GM18507 (cell line): ENCODE data around the gene RBM17.
"Not testable (repeated sequence)": the region's sequence is repeated elsewhere in the genome, so short reads cannot be mapped to it uniquely, and the experiment has no call there.

Source experiments
- DNase-seq: peaks from one replicate; pipeline ENCODE4 v3.0.0; 2011; ENCODE audit warnings: low read depth; ENCODE audit not compliant: insufficient read length; ENCODE audit errors: extremely low spot score
- FAIRE-seq: peaks from 2 replicates; lab custom pipeline; 2011; peaks lifted over from hg19 to GRCh38; lab: Jason Lieb, UNC

RBM17 gene

DNA sequence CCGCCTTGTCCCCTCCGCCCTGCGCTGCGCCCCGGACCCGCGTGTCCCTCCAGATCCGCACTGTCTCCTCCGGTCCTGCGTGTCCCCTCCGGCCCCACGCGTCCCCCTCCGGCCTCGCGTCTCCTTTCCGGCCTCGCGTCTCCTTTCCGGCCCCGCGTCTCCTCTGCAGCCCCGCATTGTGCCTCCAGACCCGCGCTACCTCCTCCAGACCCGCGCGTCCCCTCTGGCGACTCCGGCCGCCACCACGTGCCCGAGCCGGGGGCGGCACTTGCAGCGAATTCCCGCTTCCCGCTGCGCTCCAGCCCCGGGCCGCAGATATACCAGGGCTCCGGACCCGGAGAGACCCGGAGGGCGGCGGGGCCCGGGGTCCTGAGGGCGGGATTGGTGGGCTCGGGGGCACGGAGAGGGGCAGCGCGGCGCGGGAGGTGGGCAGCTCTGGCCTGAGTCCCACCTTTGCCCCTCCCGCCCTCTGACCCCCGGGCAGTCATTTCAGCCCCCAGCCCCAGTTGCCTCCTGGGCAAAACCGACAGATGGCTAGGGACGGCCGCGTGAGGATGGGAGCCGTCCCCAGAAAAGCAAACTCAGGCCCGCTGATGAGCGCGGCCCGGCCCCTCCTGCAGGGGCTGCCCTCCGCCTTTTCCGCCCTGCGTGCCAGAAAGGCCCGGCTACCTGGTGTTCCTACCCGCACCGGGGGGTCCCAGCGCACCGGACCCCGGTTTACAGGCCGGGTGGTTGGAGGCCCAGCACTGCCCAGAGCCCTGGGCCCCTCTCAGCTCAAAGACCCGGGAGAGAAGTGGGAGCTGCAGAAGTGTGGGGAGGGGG is 56.5 kb downstream of the RBM17 start:
- FAIRE-seq: no peak
- DNase-seq: no peak

- DNase-seq (no peak), FAIRE-seq (no peak)
These were observed 57.4 kb downstream of the RBM17 start for GRCh38 chr10:6146013-6146785.

GRCh38 chr10:6146921-6147320 is 58.1 kb downstream of the RBM17 start:
- no peak for DNase-seq
- FAIRE-seq: no peak

DNA sequence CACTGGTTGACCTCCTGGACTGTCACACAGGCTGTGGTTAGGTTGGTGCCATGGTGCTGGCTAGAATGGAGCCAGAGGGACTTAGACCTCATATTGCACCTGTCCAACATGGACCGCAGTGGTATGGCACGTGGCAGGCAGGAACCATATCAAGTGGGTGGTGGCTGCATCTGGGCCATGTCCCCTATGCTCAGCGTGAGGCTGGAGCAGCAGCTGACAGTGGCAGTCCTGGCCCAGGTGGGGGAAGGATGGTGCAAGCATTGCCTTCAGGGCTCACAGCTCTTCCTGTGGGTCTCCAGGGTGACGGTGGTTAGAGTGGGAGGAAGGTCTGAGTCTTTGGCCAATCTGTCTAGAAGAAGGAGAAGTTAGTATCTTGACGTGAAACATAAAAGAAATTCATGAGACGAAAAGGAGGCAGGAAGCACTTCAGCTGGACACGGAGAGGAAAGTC is 59.4 kb downstream of the RBM17 start:
- DNase-seq (no peak), FAIRE-seq (peak; percentile 70)

GRCh38 chr10:6148908-6149307 is 60.1 kb downstream of the RBM17 start:
- no peak for FAIRE-seq

DNA sequence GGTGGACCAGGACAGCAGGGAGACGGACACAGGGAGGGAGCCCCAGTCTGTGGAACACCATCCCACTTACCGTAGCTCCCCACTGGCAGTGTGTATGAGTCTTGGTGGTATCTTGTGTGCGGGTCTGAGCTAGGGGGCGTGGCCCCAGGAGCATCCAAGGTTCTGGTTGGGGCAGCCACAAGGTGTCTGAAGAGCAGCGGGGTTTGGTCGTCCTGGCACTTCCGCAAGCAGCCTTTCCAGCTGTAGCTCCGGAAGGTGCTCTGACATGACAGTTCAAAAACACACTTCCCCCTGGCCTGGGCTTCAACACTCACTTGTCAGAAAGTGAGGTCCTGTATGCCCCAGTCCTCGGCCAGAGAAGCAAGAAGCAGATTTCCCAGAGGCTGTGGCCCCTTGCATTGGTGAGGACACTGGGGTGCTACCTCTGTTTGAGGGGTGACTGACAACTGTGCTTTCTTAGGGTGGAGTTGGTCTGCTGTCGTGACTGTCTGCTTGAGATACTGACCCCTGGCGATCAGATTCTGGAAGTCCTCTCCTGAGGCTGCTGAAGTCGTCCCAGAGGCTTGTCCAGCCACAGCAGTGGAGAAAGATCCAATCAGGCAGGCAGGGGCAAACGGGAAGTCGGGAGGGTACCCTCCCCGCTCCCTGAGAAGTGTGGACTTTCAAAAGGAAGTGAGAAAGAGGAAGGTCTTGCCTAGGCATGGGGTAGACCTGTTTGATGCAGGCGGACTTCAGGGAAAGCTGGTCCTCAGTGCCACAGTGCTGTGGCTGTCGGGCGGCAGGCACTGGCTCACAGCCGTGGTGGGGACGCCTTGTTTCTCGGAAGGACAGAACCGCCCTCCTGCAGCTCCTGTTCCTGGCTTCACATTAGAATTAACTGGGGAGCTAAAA is 62.5 kb downstream of the RBM17 start:
- DNase-seq: no peak
- FAIRE-seq: peak; percentile 90

More at GRCh38 chr10:6148908-6149307, 60.1 kb downstream of the RBM17 start:
- DNase-seq: no peak

DNA sequence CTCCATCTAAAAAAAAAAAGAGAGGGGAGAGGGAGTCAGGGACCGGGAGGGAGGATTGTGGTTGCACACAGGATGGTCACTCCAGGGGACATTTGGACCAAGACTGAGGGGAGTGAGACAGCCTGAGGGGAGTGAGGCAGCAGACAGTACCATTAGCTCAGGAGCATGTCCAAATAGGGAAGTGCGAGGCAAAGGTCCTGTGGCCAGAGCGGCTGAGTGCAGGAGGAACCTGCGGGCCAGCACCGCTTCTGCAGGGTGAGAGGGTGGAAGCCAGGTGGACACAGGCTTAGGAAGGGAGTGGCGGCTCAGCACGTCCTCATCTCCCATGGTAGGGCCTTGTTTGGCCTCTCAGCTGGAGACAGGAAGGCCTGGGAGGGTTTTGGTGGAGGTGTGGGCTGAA is 65.0 kb downstream of the RBM17 start:
- no peak for FAIRE-seq
- no peak for DNase-seq

DNA sequence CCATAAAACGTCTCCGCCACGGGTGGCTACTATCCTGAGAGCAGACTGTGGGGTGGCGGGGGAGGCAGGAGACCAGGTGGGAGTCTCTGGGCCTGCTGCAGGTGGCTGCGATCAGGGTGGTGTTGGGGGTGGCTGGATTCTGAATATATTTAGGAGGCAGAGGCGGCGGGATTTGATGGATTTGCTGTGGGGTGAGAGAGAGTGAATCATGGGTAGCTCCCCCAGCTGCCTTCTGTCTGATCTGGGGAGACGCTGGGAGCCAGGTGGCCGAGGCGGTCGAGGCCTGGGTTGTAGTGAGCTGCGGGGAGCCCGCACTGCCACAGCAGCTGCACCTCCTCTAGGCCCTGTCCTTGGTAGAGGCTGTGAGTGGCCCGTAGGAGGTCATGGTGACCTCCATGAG is 65.7 kb downstream of the RBM17 start:
- FAIRE-seq: no peak
- DNase-seq: no peak

GRCh38 chr10:6158276-6158675 is 69.4 kb downstream of the RBM17 start:
- FAIRE-seq: no peak
- DNase-seq: no peak

- FAIRE-seq: no peak
- DNase-seq: no peak
These were observed 73.1 kb downstream of the RBM17 start for GRCh38 chr10:6161921-6162320.

DNA sequence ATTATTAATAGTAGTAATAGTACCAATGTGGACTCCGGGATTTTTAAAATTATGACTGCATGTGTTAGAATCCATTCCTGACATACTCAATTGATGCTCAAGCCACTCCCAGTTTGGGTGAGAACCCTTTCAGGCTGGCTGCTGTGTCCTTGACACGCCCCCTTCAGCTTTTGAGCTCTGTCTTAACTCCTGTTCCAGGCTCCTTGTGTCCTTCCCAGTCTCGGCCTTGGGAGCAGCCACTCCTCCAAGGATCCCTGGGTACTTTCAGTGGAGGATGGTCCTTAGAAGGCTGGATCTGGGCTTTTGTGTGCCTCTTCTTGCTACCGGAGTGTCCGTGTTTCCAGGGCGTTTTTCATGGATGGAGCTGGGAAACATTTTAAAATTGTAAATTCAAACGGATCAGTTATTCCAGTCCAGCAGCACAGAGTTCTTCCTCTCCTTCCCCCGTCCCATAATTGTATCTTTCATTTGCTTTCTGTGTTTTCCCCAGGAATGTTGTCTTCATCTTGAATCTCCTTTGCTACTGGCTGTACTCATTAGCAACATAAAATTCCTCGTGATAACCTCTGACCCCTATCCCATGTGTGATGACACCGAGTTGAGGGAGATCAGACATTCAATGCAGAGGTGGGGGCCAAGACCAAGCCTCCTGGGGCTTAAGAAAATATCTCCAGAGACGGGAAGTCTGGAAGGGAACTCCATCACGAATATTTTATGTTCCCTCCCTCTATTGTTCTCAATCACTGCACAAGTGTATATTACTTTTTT is 73.9 kb downstream of the RBM17 start:
- DNase-seq: no peak
- no peak for FAIRE-seq

- FAIRE-seq: peak; percentile 92
These were observed 74.8 kb downstream of the RBM17 start for GRCh38 chr10:6163364-6164270.

GRCh38 chr10:6164271-6165095 is 75.6 kb downstream of the RBM17 start:
- FAIRE-seq: peak; percentile 29
- DNase-seq: no peak

More at GRCh38 chr10:6163364-6164270, 74.8 kb downstream of the RBM17 start:
- peak; percentile 87 for DNase-seq

DNA sequence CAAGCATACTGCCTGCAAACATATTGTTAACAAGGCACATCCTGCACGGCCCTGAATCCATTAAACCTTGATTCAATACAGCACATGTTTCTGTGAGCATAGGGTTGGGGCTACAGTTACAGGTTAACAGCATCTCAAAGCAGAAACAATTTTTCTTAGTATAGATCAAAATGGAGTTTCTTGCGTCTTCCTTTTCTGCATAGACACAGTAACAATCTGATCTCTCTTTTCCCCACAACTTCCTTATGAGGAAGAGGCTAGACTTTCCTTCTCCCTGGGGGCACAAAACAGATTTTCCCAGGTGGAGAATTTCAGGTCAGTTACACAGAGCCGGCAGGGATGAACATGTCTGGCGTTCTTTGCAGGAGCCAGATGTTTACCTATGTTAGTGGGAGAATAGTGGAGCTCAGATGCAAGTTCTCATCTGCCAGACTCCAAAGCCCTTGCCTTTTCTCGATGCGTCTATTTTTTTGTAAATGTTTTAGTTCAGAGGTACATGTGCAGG is 76.4 kb downstream of the RBM17 start:
- FAIRE-seq: no peak
- DNase-seq: no peak

DNA sequence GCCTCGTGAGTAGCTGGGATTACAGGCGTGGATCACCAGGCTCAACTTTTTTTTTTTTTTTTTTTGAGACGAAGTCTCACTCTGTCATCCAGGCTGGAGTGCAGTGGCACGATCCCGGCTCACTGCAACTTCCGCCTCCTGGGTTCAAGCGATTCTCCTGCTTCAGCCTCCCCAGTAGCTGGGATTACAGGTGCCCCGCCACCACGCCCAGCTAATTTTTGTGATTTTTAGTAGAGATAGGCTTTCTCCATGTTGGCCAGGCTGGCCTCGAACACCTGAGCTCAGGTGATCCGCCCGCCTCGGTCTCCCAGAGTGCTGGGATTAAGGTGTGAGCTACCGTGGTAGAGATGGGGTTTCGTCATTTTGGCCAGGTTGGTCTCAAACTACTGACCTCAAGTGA is 77.1 kb downstream of the RBM17 start:
- not testable (repeated sequence) for DNase-seq, FAIRE-seq
